H1 (cell line): ENCODE measurements around the gene RRBP1. TPM values are rescaled to one million over a fixed set of nuclear protein-coding genes. Genes with fewer than 3 reads are reported as not detected.

Experiments
- ATF3 ChIP-seq: IDR thresholded peaks from 2 replicates; pipeline ENCODE4 v1.6.1; 2011; ENCODE audit warnings: low read depth, mild to moderate bottlenecking, low read length; ENCODE audit not compliant: insufficient read depth
- CBX5 ChIP-seq: fragments of 300-800, 300-1000 bp; sonication (generic); IDR thresholded peaks from 2 replicates; pipeline ENCODE4 v1.7.1; 2016; ENCODE audit warnings: antibody characterized with exemption, low read length, low read depth
- polyA plus RNA-seq, 7 experiments: library from polyadenylated mRNA; depleted of rRNA in 3 of 7; stranded (reverse) in 5 of 7; unstranded in 2 of 7; fragments of >200 nt in 5 of 7; fragments of 200-250 nt in 2 of 7; gene quantifications; 1 replicate in 5 of 7; 2 replicates in 1 of 7; 4 replicates in 1 of 7; pipeline versions ENCODE4 v1.2.1 to v1.2.3, GENCODE V29; 2011 to 2013; ENCODE audit warnings: missing spikeins in 2 of 7, mixed read lengths in 2 of 7
- total RNA-seq: library from RNA; stranded (reverse); fragmentation: NEBNext Ultra II Directional; extraction: Animal tissue kit (Norgen Biotek cat#: 25700); gene quantifications from 2 replicates; pipeline ENCODE4 v1.2.1, GENCODE V29; 2021

RRBP1 gene
- total and polyA plus RNA-seq, 2 of the 8 experiments (the other 6 are each of a cell fraction or from before 2014, with no cell fraction given): 15.9 to 157 TPM

GRCh38 chr20:17612992-17613327 is 69.1 kb downstream of the RRBP1 start (continued):
- TF ChIP-seq ATF3 (no peak), CBX5 (no peak)
